Fibroblast of lung (primary cell): ENCODE results near the gene EIF4A2. TPM values are rescaled to one million over a fixed set of nuclear protein-coding genes. Genes with fewer than 3 reads are reported as not detected.
A peak's percentile ranks its signal among the peaks of the same experiment; 100 is the strongest.

Experiments used
- DNase-seq, 2 donors: peaks; one replicate each; pipeline versions ENCODE4 v3.0.0 to v3.0.0-alpha.2; 2010; ENCODE audit warnings: low read depth in 2 of 2
- H2AFZ ChIP-seq: 2 replicates; pipeline ENCODE4 v1.5.1; 2012; ENCODE audit warnings: low read length, control low read depth, inconsistent platforms
- H3K27ac ChIP-seq: 2 replicates; pipeline ENCODE4 v1.5.1; 2011; ENCODE audit warnings: low read length, control low read depth; ENCODE audit not compliant: insufficient read depth
- H3K27me3 ChIP-seq: 2 replicates; pipeline ENCODE4 v1.5.1; 2011; ENCODE audit warnings: mild to moderate bottlenecking, low read length; ENCODE audit not compliant: control insufficient read depth, insufficient read depth
- H3K36me3 ChIP-seq: 2 replicates; pipeline ENCODE4 v1.5.1; 2011; ENCODE audit warnings: low read length; ENCODE audit not compliant: control insufficient read depth, insufficient read depth
- H3K4me1 ChIP-seq: 2 replicates; pipeline ENCODE4 v1.5.1; 2011; ENCODE audit warnings: low read length; ENCODE audit not compliant: control insufficient read depth, insufficient read depth; ENCODE audit errors: extremely low read depth
- H3K4me2 ChIP-seq: 2 replicates; pipeline ENCODE4 v1.5.1; 2011; ENCODE audit warnings: low read length, control low read depth; ENCODE audit not compliant: insufficient read depth; ENCODE audit errors: extremely low read depth
- H3K4me3 ChIP-seq, 4 experiments: fragments of 200-600 bp in 1 of 4; sonication (generic) in 1 of 4; replicated peaks in 1 of 4; 2 replicates each; pipeline ENCODE4 v1.5.1; 2011 to 2016; ENCODE audit warnings: low read length in 4 of 4, low read depth in 3 of 4, mild to moderate bottlenecking in 3 of 4, control low read depth in 2 of 4, inconsistent platforms in 1 of 4, mixed read lengths in 1 of 4; ENCODE audit not compliant: insufficient read depth in 1 of 4; ENCODE audit errors: control extremely low read depth in 1 of 4
- H3K79me2 ChIP-seq: 2 replicates; pipeline ENCODE4 v1.5.1; 2012; ENCODE audit warnings: mild to moderate bottlenecking, low read length, inconsistent platforms; ENCODE audit not compliant: control insufficient read depth, insufficient read depth
- H3K9ac ChIP-seq: 2 replicates; pipeline ENCODE4 v1.5.1; 2011; ENCODE audit warnings: mild to moderate bottlenecking, low read length, control low read depth; ENCODE audit not compliant: insufficient read depth
- H3K9me3 ChIP-seq: 2 replicates; pipeline ENCODE4 v1.5.1; 2012; ENCODE audit warnings: low read depth, low read length; ENCODE audit not compliant: control insufficient read depth, insufficient read depth
- H4K20me1 ChIP-seq: 2 replicates; pipeline ENCODE4 v1.5.1; 2011; ENCODE audit warnings: low read length; ENCODE audit not compliant: control insufficient read depth, insufficient read depth; ENCODE audit errors: extremely low read depth
- EZH2 ChIP-seq: IDR thresholded peaks from 2 replicates; pipeline ENCODE4 v1.5.1; 2012; ENCODE audit warnings: low read length, control low read depth, mild to moderate bottlenecking; ENCODE audit errors: missing control alignments
- polyA minus RNA-seq: library from RNA; depleted of rRNA, polyadenylated mRNA; stranded (reverse); fragments of >200 nt; gene quantifications from 2 replicates; pipeline ENCODE4 v1.2.3, GENCODE V29; 2011; ENCODE audit warnings: low replicate concordance
- polyA plus RNA-seq, 2 donors: library from polyadenylated mRNA; depleted of rRNA in 1 of 2; stranded (reverse) in 1 of 2; unstranded in 1 of 2; fragments of >200 nt; gene quantifications; 2 replicates each; pipeline ENCODE4 v1.2.1, GENCODE V29; 2011 to 2012; ENCODE audit warnings: missing spikeins in 1 of 2
- total RNA-seq: library from RNA; depleted of rRNA; stranded (reverse); fragments of >200 nt; gene quantifications from 2 replicates; pipeline ENCODE4 v1.2.1, GENCODE V29; 2014
- TF ChIP-seq, protein P1 (sequence below), 2 donors: IDR thresholded peaks in 1 of 2; conservative IDR thresholded peaks in 1 of 2; 1 replicate in 1 of 2; 2 replicates in 1 of 2; pipeline ENCODE4 v1.5.1; 2011 to 2012; ENCODE audit warnings: low read length in 2 of 2, control low read depth in 1 of 2, inconsistent platforms in 1 of 2, low read depth in 1 of 2, mild to moderate bottlenecking in 1 of 2

The EIF4A2 gene
- total RNA-seq: 1,128 and 1,135 TPM in 2 replicates
- polyA plus RNA-seq: 391 and 432 TPM in 2 replicates
- 173 and 206 TPM in 2 replicates for polyA plus RNA-seq (2012)
- polyA minus RNA-seq: 35.0 and 56.4 TPM in 2 replicates

- DNase-seq: peak; percentile 86 to 92
- peak within 1 kb of the TSS; percentile 82 for H3K4me2 ChIP-seq
- H3K79me2 ChIP-seq: peaks cover 48% of the 10 kb centered on the region
- H2AFZ ChIP-seq: peak within 1 kb of the TSS; percentile 60
- TF ChIP-seq, protein P1, sequence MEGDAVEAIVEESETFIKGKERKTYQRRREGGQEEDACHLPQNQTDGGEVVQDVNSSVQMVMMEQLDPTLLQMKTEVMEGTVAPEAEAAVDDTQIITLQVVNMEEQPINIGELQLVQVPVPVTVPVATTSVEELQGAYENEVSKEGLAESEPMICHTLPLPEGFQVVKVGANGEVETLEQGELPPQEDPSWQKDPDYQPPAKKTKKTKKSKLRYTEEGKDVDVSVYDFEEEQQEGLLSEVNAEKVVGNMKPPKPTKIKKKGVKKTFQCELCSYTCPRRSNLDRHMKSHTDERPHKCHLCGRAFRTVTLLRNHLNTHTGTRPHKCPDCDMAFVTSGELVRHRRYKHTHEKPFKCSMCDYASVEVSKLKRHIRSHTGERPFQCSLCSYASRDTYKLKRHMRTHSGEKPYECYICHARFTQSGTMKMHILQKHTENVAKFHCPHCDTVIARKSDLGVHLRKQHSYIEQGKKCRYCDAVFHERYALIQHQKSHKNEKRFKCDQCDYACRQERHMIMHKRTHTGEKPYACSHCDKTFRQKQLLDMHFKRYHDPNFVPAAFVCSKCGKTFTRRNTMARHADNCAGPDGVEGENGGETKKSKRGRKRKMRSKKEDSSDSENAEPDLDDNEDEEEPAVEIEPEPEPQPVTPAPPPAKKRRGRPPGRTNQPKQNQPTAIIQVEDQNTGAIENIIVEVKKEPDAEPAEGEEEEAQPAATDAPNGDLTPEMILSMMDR (conservative IDR thresholded peaks at IDR 0.05 in 1 of 2, IDR thresholded peaks at IDR 0.05 in 1 of 2; ENCODE audit: low read depth in 1 of 2, low read length in 2 of 2): no peak
- no peak for TF ChIP-seq EZH2
- H3K9me3 ChIP-seq: no peaks in the 10 kb centered on the region
- peak within 1 kb of the TSS; percentile 97 for H3K27ac ChIP-seq
- H4K20me1 ChIP-seq: peaks cover 14% of the 10 kb centered on the region
- H3K4me3 ChIP-seq: peak within 1 kb of the TSS; percentile 97 to 100 (median 99)
- no peaks in the 10 kb centered on the region for H3K27me3 ChIP-seq
- no peaks in the 10 kb centered on the region for H3K4me1 ChIP-seq
- H3K9ac ChIP-seq: peak within 1 kb of the TSS; percentile 95
- peaks cover 15% of the 10 kb centered on the region for H3K36me3 ChIP-seq
These were observed at the start of gene EIF4A2 for GRCh38 chr3:186783058-186783730. Gene EIF4A2 (plus strand): TSS chr3:186783577. CDS start chr3:186783611, 34 bp downstream.

DNA sequence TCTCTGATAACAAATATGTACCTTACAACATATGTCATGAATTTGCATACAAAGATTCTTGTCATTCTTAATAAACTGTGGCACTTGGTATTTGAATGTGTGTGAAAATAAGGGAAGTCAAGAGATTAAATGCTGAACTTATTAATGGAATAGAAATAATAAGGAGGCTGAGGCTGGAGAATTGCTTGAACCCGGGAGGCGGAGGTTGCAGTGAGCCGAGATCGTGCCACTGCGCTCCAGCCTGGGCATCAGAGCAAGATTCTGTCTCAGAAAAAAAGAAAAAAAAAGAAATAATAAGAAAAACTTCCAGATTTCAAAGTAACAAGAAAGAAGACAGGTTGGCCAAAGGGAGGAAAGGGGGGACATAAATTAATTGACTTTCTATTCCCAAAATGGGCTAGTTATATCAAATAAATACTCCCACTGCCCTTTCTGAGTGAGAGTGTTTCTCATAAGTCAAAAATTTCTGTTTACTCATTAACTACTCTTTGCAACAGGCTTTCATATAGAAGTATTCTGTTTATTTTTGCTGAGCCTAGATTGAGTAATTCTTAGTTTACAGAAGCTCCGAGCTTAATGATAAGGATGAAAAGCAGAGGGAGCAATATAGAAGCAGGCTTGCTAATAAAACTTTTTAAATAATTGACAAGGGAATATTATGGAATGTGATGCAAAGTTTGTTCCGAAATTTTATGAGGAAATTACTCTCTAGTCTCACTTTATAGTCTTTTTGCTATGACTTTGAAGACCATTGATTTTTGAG, 40.6 kb upstream of the EIF4A2 start:
- DNase-seq: peak in 1 of 2 donors; percentile 16
- Histone ChIP-seq H3K79me2 (no peaks in the 10 kb centered on the region), H3K9me3 (no peaks in the 10 kb centered on the region), H4K20me1 (no peaks in the 10 kb centered on the region), H3K9ac (no peak overlapping the region), H3K4me2 (no peak overlapping the region), H3K27ac (no peak overlapping the region), H3K4me3 (no peak overlapping the region), H3K27me3 (no peaks in the 10 kb centered on the region), H3K4me1 (no peaks in the 10 kb centered on the region), H3K36me3 (no peaks in the 10 kb centered on the region), H2AFZ (no peak overlapping the region)
- no peak for TF ChIP-seq EZH2
- TF ChIP-seq, protein P1 (conservative IDR thresholded peaks at IDR 0.05 in 1 of 2, IDR thresholded peaks at IDR 0.05 in 1 of 2; ENCODE audit: low read depth in 1 of 2, low read length in 2 of 2): no peak

DNA sequence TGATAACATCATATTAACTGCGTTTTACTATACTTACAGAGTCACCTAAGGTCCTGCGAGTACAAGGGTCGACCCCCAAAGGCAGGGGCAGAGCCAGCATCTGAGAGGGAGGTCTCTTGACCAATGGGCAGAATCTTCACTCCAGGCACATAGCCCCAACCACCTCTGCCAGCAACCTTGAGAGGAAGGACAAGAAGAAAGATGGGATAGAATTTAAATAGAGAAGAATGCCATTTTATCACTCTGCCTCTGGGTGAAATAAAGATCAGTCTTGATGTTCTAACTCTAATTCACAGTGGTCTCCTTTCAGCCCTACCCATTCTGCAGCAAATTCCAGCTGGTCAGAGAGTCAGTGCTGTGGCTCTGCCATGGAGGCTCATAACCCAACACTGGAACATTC, 39.7 kb upstream of the EIF4A2 start:
- Histone ChIP-seq H3K4me2 (no peak overlapping the region), H2AFZ (no peak overlapping the region), H3K36me3 (no peaks in the 10 kb centered on the region), H3K9ac (no peak overlapping the region), H3K4me1 (no peaks in the 10 kb centered on the region), H4K20me1 (no peaks in the 10 kb centered on the region), H3K27me3 (no peaks in the 10 kb centered on the region), H3K9me3 (no peaks in the 10 kb centered on the region), H3K79me2 (no peaks in the 10 kb centered on the region), H3K27ac (no peak overlapping the region), H3K4me3 (no peak overlapping the region)
- no peak for DNase-seq
- TF ChIP-seq EZH2: no peak
- TF ChIP-seq, protein P1 (conservative IDR thresholded peaks at IDR 0.05 in 1 of 2, IDR thresholded peaks at IDR 0.05 in 1 of 2; ENCODE audit: low read depth in 1 of 2, low read length in 2 of 2): no peak
